Measurements from ENCODE around the gene RFK.

DNA sequence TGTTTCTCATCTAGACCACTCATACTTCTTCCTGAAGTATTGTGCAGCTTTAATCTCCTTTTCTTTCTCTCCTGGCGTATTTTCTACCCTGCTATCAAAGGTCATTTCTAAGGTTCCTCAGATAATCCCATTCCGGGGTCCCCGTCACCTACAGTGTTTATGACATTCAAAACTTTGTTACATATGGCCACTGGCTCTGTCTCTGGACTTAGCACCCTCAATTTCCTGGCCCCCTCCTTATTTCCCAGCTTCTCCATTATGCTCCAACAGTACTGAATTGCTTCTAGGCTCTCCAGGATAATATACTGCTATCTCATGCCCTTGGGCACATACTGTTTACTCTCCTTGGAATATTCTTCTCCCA, 31.2 kb downstream of the RFK start:
- TF ChIP-seq, protein P1, sequence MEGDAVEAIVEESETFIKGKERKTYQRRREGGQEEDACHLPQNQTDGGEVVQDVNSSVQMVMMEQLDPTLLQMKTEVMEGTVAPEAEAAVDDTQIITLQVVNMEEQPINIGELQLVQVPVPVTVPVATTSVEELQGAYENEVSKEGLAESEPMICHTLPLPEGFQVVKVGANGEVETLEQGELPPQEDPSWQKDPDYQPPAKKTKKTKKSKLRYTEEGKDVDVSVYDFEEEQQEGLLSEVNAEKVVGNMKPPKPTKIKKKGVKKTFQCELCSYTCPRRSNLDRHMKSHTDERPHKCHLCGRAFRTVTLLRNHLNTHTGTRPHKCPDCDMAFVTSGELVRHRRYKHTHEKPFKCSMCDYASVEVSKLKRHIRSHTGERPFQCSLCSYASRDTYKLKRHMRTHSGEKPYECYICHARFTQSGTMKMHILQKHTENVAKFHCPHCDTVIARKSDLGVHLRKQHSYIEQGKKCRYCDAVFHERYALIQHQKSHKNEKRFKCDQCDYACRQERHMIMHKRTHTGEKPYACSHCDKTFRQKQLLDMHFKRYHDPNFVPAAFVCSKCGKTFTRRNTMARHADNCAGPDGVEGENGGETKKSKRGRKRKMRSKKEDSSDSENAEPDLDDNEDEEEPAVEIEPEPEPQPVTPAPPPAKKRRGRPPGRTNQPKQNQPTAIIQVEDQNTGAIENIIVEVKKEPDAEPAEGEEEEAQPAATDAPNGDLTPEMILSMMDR (IDR thresholded peaks at IDR 0.05; ENCODE audit: low read depth, low read length, missing input control), result no peak
- TF ChIP-seq SP1 (IDR thresholded peaks at IDR 0.05), result no peak
